ENCODE results near the gene ZBTB16.

- TF ChIP-seq CTCF (IDR thresholded peaks at IDR 0.05) (no peak), POLR2A (IDR thresholded peaks at IDR 0.05) (no peak)
Observed at GRCh38 chr11:114256176-114256966, 196.9 kb downstream of the ZBTB16 start.

Data from esophagus squamous epithelium (tissue), 4 donors.